GM19099 (cell line): Measurements from ENCODE around the gene MGME1.
A peak's percentile ranks its signal among the peaks of the same experiment; 100 is the strongest.

Experiments used
- POLR2A ChIP-seq: IDR thresholded peaks from 3 replicates; pipeline ENCODE4 v1.6.1; 2011; ENCODE audit warnings: low read depth; ENCODE audit not compliant: insufficient read length; ENCODE audit errors: extremely low read depth

Gene MGME1

GRCh38 chr20:17964632-17965031, 4.2 kb upstream of the MGME1 start:
- TF ChIP-seq POLR2A = no peak

- no peak for TF ChIP-seq POLR2A
Measured at GRCh38 chr20:17965042-17965697, 3.6 kb upstream of the MGME1 start.

GRCh38 chr20:17966432-17967310, 2.1 kb upstream of the MGME1 start:
- no peak for TF ChIP-seq POLR2A

- no peak for TF ChIP-seq POLR2A
Measured at GRCh38 chr20:17967521-17968365, 1.1 kb upstream of the MGME1 start.

DNA sequence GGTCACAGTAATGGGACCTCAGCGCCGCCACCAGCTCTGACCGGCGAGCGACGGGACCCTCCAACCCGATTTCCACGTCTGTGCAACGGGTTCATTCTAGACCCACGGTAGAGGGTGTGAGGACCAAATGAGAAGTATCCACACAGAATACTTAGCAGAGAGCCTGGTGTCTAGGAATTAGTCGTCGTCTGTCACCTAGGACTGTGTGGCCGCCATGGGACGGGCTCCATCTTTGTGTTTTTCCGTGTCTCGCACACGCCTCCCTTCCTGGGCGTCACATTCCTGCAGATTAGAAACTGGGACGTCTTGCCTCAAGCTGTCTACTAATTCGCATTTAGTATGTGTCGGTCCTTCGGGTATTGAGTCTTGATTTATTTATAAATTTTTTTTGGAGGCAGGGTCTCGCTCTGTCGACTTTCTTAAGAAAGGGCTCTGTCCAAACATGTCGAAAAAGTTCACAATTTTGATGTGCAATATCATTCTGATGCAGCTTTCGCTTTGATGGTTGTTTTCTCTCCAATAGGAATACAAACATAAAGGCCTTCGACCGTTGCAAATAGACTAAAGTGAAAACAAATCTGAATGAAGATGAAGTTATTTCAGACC, 563 bp downstream of the MGME1 start:
- no peak for TF ChIP-seq POLR2A

GRCh38 chr20:17969884-17970409, 1.1 kb downstream of the MGME1 start:
- peak; percentile 74 for TF ChIP-seq POLR2A

- no peak for TF ChIP-seq POLR2A
Measured at GRCh38 chr20:17971300-17972013, 2.6 kb downstream of the MGME1 start.

DNA sequence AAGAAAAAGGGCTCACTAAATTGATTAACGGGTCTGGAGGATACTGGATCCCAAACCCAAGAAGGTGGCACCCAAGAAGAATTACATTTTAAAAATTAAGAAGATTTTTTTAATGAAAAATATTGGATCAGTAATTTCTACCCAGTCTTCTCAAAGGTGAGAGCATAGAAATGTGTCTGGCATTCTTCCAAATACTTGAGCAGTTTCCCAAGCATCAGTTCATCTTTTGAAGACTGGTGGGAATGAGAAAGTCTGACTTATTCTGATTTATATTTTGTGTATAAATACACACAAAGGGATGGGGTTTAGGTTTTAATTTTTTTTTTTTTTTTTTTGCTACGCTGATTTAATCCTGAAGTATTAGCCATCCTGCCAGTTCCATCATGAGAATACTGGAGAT, 3.3 kb downstream of the MGME1 start:
- TF ChIP-seq POLR2A = no peak

GRCh38 chr20:17976305-17976704, 7.5 kb downstream of the MGME1 start:
- no peak for TF ChIP-seq POLR2A

DNA sequence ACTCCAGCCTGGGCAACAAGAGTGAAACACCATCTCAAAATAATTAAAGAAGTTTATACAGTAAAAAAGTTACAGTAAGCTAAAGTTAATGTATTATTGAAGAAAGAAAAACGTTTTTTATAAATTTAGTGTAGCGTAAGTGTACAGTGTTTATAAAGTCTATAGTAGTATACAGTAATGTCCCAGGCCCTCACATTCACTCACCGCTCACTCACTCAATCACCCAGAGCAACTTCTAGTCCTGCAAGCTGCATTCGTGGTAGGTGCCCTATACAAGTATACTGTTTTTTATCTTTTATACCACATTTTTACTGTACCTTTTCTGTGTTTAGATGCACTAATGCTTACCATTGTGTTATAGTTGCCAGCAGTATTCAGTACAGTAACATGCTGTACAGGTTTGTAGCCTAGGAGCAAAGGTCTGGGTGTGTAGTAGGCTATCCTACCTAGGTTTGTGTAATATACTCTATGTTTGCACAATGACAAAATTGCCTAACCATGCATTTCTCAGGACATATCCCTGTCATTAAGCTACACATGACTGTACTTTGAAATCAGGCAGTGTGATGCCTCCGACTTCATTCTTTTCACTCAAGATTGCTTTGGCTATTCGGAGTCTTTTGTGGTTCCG, 16.7 kb downstream of the MGME1 start:
- no peak for TF ChIP-seq POLR2A

GRCh38 chr20:17987988-17988387, 19.2 kb downstream of the MGME1 start:
- no peak for TF ChIP-seq POLR2A

DNA sequence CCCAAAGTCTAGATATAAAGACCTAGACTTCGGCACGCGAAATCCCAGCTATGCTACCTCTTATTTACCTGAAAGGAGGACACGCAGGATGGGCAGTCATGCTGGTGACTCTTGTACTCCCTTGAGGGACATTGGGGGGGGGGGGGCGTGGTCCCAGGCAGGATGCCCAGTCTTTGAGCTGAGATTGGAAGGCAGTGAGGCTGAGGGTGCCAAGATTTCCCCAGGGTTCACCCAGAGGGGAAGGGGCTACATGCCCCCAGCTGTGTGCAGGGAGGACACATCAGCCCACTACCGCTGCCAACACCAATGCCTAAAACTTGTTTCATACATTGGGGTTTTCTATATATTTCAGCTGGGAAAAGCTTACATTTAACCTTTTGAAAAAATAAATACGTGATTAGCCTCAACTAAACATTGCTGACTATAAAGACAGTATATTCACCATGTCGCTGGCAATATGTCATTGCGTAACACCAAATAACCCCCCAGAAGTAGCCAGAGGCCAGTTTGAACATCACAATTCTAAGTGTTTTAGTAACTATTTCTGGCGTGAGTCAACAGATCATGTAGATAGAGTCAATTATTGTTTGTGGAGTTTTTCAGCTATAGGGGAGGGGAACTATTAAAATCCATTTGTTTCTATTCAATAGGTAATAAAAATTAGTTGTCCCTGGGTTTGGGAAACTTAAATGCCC, 21.6 kb downstream of the MGME1 start:
- TF ChIP-seq POLR2A = no peak

DNA sequence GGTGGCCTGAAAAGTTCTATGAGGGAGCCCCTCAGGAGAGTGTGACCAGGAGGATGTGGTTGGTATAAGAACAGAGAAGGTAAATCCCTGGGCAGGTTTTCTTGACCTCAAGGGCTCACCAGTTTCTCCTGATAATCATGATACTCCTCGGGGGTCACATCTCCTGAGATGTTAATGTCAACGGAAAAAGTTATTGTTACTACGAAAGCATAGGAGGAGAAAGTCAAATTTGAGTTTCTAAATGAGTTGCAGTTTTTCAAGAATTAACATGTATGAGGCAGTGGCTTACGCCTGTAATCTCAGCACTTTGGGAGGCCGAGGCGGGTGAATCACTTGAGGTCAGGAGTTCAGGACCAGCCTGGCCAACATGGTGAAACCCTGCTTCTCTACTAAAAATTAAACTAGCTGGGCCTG, 23.4 kb downstream of the MGME1 start:
- no peak for TF ChIP-seq POLR2A

- TF ChIP-seq POLR2A = no peak
Measured at GRCh38 chr20:17992847-17993513, 24.2 kb downstream of the MGME1 start.
